Adipose tissue (tissue), 3 donors: Measurements from ENCODE around the gene CD3G. TPM values are rescaled to one million over a fixed set of nuclear protein-coding genes. Genes with fewer than 3 reads are reported as not detected.
"Not testable (repeated sequence)": the region's sequence is repeated elsewhere in the genome, so short reads cannot be mapped to it uniquely, and the experiment has no call there.

Experiments
- H3K27ac ChIP-seq: one replicate; pipeline ENCODE4 v1.5.1; 2013; ENCODE audit warnings: low read depth, low read length
- WGBS, 3 donors: extraction: QIAGEN DNeasy Blood & Tissue Kit; methylation state at CpG; one replicate each; pipeline ENCODE4 v1.1.7; 2013; 5-methylcytosine and 5-hydroxymethylcytosine counted together
- polyA plus RNA-seq, 3 donors: library from polyadenylated mRNA; stranded (reverse); fragments of 200-250 nt; gene quantifications; one replicate each; pipeline ENCODE4 v1.2.3, GENCODE V29; 2013
- donor health status: healthy with polysubstance abuse.
- donor health status: Bipolar disorder and iron deficiency.
- donor health status: healthy.

Gene CD3G
- polyA plus RNA-seq, 3 donors = 0.25 to 0.79 TPM; not detected in 1

DNA sequence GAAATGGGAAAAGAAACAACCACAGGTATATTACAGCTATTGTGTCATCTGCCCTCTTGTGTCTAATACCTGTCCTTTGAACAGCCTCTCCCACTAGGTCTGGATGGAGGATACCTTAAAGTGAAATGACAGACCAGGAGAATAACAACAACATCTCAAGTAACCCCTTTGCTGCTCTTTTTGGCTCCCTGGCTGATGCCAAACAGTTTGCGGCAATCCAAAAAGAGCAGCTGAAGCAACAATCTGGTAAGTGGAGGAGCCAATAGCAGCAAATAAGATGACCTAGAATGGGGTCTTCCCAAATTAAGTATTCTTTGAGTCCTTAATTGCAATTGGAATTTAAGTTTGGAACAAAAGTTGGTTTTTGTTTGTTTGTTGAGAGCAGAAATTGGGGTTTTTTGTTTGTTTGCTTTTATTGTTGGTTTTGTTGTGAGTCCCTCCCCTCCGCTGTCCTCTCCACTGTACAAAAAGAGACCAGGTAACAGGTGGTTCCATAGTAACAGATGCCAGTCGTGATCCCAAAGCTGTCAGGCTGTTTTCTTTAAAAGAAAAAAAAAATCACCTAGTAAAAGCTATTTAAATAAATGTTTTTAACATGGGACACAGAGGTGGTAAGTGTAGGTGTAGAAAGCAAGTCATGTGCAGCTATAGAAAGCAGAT, 20.9 kb downstream of the CD3G start:
- no peak overlapping the region for H3K27ac ChIP-seq
- 76 to 96% (median 93%) methylated on average over 3 of the region's 3 CpGs for WGBS, 3 donors

- no peak overlapping the region for H3K27ac ChIP-seq
- 30 to 100% (median 85%) methylated on average over 1 of the region's 1 CpG for WGBS, 3 donors
Observed at GRCh38 chr11:118366287-118366686, 22.1 kb downstream of the CD3G start.

- WGBS, 3 donors = 94 to 97% (median 97%) methylated on average over 4 of the region's 4 CpGs
- no peak overlapping the region for H3K27ac ChIP-seq
Observed at GRCh38 chr11:118370774-118371173, 26.6 kb downstream of the CD3G start.

- 82 to 98% (median 90%) methylated on average over 2 of the region's 2 CpGs for WGBS, 3 donors
Observed at GRCh38 chr11:118373263-118373662, 29.1 kb downstream of the CD3G start.

GRCh38 chr11:118373871-118374270, 29.7 kb downstream of the CD3G start:
- WGBS, 3 donors = 85 to 98% (median 94%) methylated on average over 5 of the region's 5 CpGs
- no peak overlapping the region for H3K27ac ChIP-seq

More at GRCh38 chr11:118373263-118373662, 29.1 kb downstream of the CD3G start:
- no peak overlapping the region for H3K27ac ChIP-seq

- WGBS, 3 donors = 63 to 86% (median 65%) methylated on average over 3 of the region's 3 CpGs
- no peak overlapping the region for H3K27ac ChIP-seq
Observed at GRCh38 chr11:118374729-118375128, 30.6 kb downstream of the CD3G start.

- no peak overlapping the region for H3K27ac ChIP-seq
Observed at GRCh38 chr11:118375978-118376377, 31.8 kb downstream of the CD3G start.

GRCh38 chr11:118379497-118379896, 35.4 kb downstream of the CD3G start:
- no peak overlapping the region for H3K27ac ChIP-seq
- WGBS, 3 donors = 92 to 94% (median 92%) methylated on average over 4 of the region's 4 CpGs

GRCh38 chr11:118380571-118380970, 36.4 kb downstream of the CD3G start:
- H3K27ac ChIP-seq = no peak overlapping the region

DNA sequence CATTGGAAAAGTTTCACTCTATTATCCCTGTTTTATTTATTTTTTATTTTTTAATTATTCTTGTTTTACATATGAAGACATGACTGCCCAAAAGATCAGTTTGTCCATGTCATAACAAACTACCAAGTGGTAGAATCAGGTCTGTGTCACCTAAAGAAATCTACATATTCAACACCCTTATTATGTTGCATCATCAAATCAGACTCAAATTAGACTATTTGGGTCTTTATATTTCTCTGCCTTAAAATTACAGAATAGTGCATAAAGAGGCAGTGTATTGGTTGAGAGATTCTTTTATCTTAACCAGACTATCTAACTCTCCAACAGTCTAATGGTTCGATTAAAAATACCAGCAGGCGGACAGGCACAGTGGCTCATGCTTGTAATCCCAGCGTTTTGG, 38.8 kb downstream of the CD3G start:
- no peak overlapping the region for H3K27ac ChIP-seq
- 92 to 98% (median 95%) methylated on average over 3 of the region's 3 CpGs for WGBS, 3 donors

DNA sequence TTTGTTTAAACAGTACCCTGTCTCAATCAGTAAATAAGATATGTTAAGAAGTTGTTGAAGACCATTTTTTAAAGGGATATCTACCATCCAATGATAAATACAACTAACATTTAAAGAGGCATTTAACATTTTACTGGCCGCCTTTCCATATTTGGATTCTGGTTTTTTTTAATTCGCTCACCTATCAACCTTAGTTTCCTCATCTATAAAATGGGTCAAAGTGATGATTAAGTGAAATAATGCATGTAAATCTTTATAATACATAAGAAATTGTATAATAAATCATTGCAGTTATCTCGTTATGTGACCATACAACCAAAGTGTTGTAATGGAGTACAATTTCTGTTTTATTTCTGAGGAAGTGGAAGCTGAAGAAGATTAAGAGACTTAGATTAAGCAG, 39.5 kb downstream of the CD3G start:
- 92 to 96% (median 96%) methylated on average over 3 of the region's 3 CpGs for WGBS, 3 donors
- H3K27ac ChIP-seq = no peak overlapping the region

- 86 to 93% (median 91%) methylated on average over 6 of the region's 6 CpGs for WGBS, 3 donors
- H3K27ac ChIP-seq = no peak overlapping the region
Observed at GRCh38 chr11:118396097-118396501, 52.0 kb downstream of the CD3G start.

- no peak overlapping the region for H3K27ac ChIP-seq
Observed at GRCh38 chr11:118397448-118397847, 53.3 kb downstream of the CD3G start.

DNA sequence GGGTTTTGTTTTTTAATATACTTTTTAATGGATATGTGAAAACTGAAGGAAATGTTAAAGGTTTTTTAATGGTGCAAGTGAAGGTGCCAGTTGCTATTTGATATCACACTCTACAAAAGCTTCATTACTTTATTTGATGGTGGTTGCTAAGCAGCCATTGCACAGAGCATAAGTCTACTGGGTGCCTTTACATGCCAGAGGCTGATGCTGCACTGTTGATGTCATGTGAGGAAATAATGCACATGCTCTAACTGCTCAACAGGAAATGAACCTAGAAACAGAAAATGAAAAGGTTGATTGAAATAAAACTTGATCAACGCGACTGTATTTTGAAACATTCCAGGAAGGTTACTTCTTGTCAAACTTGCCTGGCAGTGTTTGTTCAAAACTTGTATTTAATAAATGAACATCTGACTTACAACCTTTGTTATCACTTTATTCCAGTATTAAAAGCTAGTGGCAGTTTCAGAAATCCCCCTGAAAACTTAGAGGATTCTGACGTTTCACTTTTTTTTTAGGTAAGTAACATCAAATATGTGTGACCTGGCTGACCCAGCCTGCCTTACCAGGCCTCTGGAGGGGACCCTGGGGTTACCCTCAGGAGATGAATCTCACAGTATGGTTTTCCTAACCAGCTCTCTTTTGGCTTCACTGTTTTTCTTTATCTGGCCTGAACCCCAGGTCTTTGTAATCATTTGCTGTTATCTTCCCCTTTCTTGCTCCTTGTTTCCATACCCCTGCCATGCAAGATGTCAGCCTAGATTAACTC, 54.8 kb downstream of the CD3G start:
- H3K27ac ChIP-seq = no peak overlapping the region
- WGBS, 3 donors = 51 to 64% (median 52%) methylated on average over 3 of the region's 3 CpGs

- WGBS, 3 donors = 0% methylated on average over 51 of the region's 51 CpGs
- H3K27ac ChIP-seq = no peak within 1 kb of the TSS
Observed at GRCh38 chr11:118401151-118401879, 57.2 kb downstream of the CD3G start, which contains the start of gene ATP5MG. Gene ATP5MG, plus strand, starts transcription at chr11:118401606. Its CDS starts 60 bp downstream, at chr11:118401666.

- 1 to 2% (median 2%) methylated on average over 22 of the region's 22 CpGs for WGBS, 3 donors
- no peak overlapping the region for H3K27ac ChIP-seq
Observed at GRCh38 chr11:118401880-118402590, 57.9 kb downstream of the CD3G start.

- WGBS, 3 donors = 73 to 88% (median 77%) methylated on average over 7 of the region's 7 CpGs
- not testable (repeated sequence) for H3K27ac ChIP-seq
Observed at GRCh38 chr11:118402594-118402993, 58.5 kb downstream of the CD3G start.
